T-helper 2 cell treated with Interferon-gamma antibody and Interleukin-4, amounts not matched to agents 100 ng/mL and 5 ng/mL, for 36 hours (primary cell): ENCODE data around the gene ITPR2. TPM values are rescaled to one million over a fixed set of nuclear protein-coding genes. Genes with fewer than 3 reads are reported as not detected.

Experiments
- intact Hi-C: fragments of 100-400 bp; cut with micrococcal nuclease; formaldehyde crosslinking; loops from one replicate; pipeline ENCODE4 v1.15.1; 2023
- total RNA-seq: library from RNA; stranded (reverse); gene quantifications from 2 replicates; pipeline ENCODE4 v1.2.3, GENCODE V29; 2022

The ITPR2 gene
- total RNA-seq, 1 donor from 2014 or later, result 40.2 TPM

- intact Hi-C loops, result no loop called here
These were observed 6.6 kb downstream of the ITPR2 start for GRCh38 chr12:26826437-26826836.

GRCh38 chr12:26825459-26826016 is 7.5 kb downstream of the ITPR2 start:
- intact Hi-C loops, result no loop called here

GRCh38 chr12:26823390-26823789 is 9.6 kb downstream of the ITPR2 start:
- intact Hi-C loops, result no loop called here

GRCh38 chr12:26822026-26822425 is 11.0 kb downstream of the ITPR2 start:
- intact Hi-C loops, result no loop called here

- intact Hi-C loops, result no loop called here
These were observed 11.7 kb downstream of the ITPR2 start for GRCh38 chr12:26821212-26821701.

- intact Hi-C loops, result no loop called here
These were observed 14.4 kb downstream of the ITPR2 start for GRCh38 chr12:26818636-26819035.

GRCh38 chr12:26818201-26818600 is 14.8 kb downstream of the ITPR2 start:
- intact Hi-C loops, result no loop called here

- intact Hi-C loops, result no loop called here
These were observed 15.8 kb downstream of the ITPR2 start for GRCh38 chr12:26817183-26817591.

GRCh38 chr12:26813812-26814211 is 19.2 kb downstream of the ITPR2 start:
- intact Hi-C loops, result no loop called here

- intact Hi-C loops, result no loop called here
These were observed 22.7 kb downstream of the ITPR2 start for GRCh38 chr12:26810330-26810729.

- intact Hi-C loops, result no loop called here
These were observed 23.2 kb downstream of the ITPR2 start for GRCh38 chr12:26809611-26810285.

- intact Hi-C loops, result no loop called here
These were observed 24.1 kb downstream of the ITPR2 start for GRCh38 chr12:26808766-26809476.

- intact Hi-C loops, result no loop called here
These were observed 25.7 kb downstream of the ITPR2 start for GRCh38 chr12:26807292-26807691.

- intact Hi-C loops, result no loop called here
These were observed 26.4 kb downstream of the ITPR2 start for GRCh38 chr12:26806556-26806955.

GRCh38 chr12:26805401-26805971 is 27.5 kb downstream of the ITPR2 start:
- intact Hi-C loops, result no loop called here

- intact Hi-C loops, result no loop called here
These were observed 29.4 kb downstream of the ITPR2 start for GRCh38 chr12:26803552-26803951.

GRCh38 chr12:26801486-26801885 is 31.5 kb downstream of the ITPR2 start:
- intact Hi-C loops, result no loop called here

- intact Hi-C loops, result no loop called here
These were observed 32.1 kb downstream of the ITPR2 start for GRCh38 chr12:26800858-26801257.

GRCh38 chr12:26800347-26800746 is 32.6 kb downstream of the ITPR2 start:
- intact Hi-C loops, result no loop called here

GRCh38 chr12:26799741-26800140 is 33.3 kb downstream of the ITPR2 start:
- intact Hi-C loops, result no loop called here

- intact Hi-C loops, result no loop called here
These were observed 34.4 kb downstream of the ITPR2 start for GRCh38 chr12:26798640-26799039.

- intact Hi-C loops, result no loop called here
These were observed 35.0 kb downstream of the ITPR2 start for GRCh38 chr12:26798023-26798422.
